ENCODE data around the gene JAK3. TPM values are rescaled to one million over a fixed set of nuclear protein-coding genes. Genes with fewer than 3 reads are reported as not detected.
"Not testable (repeated sequence)": the region's sequence is repeated elsewhere in the genome, so short reads cannot be mapped to it uniquely, and the experiment has no call there.

JAK3 gene
- total and polyA plus RNA-seq, 10 of the 15 experiments (the other 5 are each of a cell fraction or from before 2014, with no cell fraction given) = 7.8 to 67.9 (median 33.3) TPM

DNA sequence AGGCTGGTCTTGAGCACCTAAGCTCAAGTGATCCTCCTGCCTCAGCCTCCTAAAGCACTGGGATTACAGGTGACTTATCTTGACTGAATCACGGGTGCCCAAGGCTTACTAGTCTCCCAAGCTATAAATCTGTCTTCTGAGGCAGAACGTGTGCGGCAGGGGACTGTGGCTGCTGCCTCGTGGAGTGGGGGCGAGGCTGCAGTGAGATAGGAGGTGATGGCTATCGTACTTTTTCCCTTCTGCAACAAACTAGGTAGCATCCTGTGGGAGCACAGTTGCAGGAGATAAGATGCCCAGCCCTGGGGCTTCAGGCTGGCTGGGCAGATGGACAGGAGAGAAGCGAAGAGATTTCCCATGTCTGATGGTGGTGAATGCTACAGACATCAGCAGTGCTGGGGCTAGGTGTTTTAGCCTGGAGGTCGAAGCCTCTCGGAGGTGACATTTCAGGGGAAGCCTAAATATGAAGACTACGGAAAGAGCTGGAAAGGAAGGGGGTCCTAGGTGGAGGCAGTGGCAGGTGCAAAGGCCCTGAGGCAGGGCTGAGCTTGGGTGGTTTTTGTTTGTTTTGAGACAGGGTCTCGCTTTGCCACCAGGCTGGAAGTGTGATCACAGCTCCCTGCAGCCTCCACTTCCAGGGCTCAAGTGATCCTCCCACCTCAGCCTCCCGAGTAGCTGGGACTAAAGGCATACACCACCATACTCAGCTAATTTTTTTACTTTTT lies 45.5 kb downstream of the JAK3 start:
- SMC1A ChIA-PET (ENCODE audit: uncharacterized antibody, unreplicated experiment) = interaction anchor here (0.6 to 1.1 kb wide), 2 partner anchors 52 to 361 kb away, joined by 3 read pairs; no protein-coding TSS in a partner anchor
- Histone ChIP-seq H3K4me1 (ENCODE audit: control insufficient read depth, insufficient read depth, low read length) (no peaks in the 10 kb centered on the region), H3K27me3 (replicated peaks in 1 of 2; ENCODE audit: control insufficient read depth in 2 of 2, insufficient read depth in 2 of 2, low read length in 1 of 2) (no peaks in the 10 kb centered on the region; a peak in 2 of 4 replicates), H3K9me3 (replicated peaks; ENCODE audit: control insufficient read depth, insufficient read depth, low read length) (no peaks in the 10 kb centered on the region), H3K36me3 (ENCODE audit: control insufficient read depth in 2 of 2, insufficient read depth in 2 of 2, low read length in 1 of 2) (no peaks in the 10 kb centered on the region), H4K20me1 (ENCODE audit: control insufficient read depth, insufficient read depth) (no peaks in the 10 kb centered on the region), H3K79me2 (ENCODE audit: control insufficient read depth, insufficient read depth, low read length) (no peaks in the 10 kb centered on the region), H3K4me2 (ENCODE audit: control insufficient read depth, insufficient read depth) (no peak overlapping the region), H3K4me3 (no peak overlapping the region), H3K27ac (ENCODE audit: control insufficient read depth, insufficient read depth) (no peak overlapping the region), H2AFZ (ENCODE audit: control insufficient read depth, low read depth, low read length) (no peak overlapping the region), H3K9ac (ENCODE audit: control insufficient read depth, insufficient read depth, low read length) (no peak overlapping the region)
- WGBS (ENCODE audit: insufficient coverage, insufficient replicate concordance, low lambda C conversion rate, missing lambda C conversion rate) = 24% methylated on average over 12 of the region's 12 CpGs
- RAD21 ChIA-PET (ENCODE audit: unreplicated experiment) = no interaction called here
- CTCF ChIA-PET = interaction anchor here (0.9 to 1.6 kb wide), 3 partner anchors 41 to 136 kb away, joined by 3 to 5 read pairs (median 3); no protein-coding TSS in a partner anchor
- FAIRE-seq (no peak), DNase-seq (ENCODE audit: low read depth, low spot score) (no peak), ATAC-seq (no peak)
- no peak for TF ChIP-seq SRF (IDR thresholded peaks at IDR 0.05; ENCODE audit: low read depth in 2 of 2, low read length in 2 of 2)
- POLR2A ChIA-PET = interaction anchor here (0.6 kb wide), 1 partner anchor 21 kb away, joined by 4 read pairs; no protein-coding TSS in a partner anchor
- in situ Hi-C loops (cut with MboI) (no loop called here), intact Hi-C loops (cut with micrococcal nuclease; ENCODE audit: unreplicated experiment) (no loop called here)
- BruUV-seq (replicated peaks) = no TSS peak

DNA sequence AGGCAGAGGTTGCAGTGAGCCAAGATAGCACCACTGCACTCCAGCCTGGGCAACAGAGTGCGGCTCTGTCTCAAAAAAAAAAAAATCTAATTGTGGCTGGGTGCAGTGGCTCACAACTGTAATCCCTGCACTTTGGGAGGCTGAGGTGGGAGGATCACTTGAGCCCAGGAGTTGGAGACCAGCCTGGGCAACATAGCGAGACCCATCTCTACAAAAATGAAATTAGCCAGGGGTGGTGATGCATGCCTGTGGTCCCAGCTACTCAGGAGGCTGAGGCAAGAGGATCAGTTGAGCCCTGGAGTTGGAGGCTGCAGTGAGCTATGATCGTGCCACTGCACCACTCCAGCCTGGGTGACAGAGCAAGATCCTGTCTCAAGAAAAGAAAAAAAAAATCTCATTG lies 49.2 kb downstream of the JAK3 start:
- H3K9ac ChIP-seq (ENCODE audit: control insufficient read depth, insufficient read depth, low read length); H3K36me3 ChIP-seq (ENCODE audit: control insufficient read depth in 2 of 2, insufficient read depth in 2 of 2, low read length in 1 of 2); H3K9me3 ChIP-seq (replicated peaks; ENCODE audit: control insufficient read depth, insufficient read depth, low read length); BruUV-seq (replicated peaks); DNase-seq (ENCODE audit: low read depth, low spot score); H3K79me2 ChIP-seq (ENCODE audit: control insufficient read depth, insufficient read depth, low read length); ATAC-seq; in situ Hi-C loops (cut with MboI); H3K4me1 ChIP-seq (ENCODE audit: control insufficient read depth, insufficient read depth, low read length); H3K4me2 ChIP-seq (ENCODE audit: control insufficient read depth, insufficient read depth); H3K4me3 ChIP-seq; H2AFZ ChIP-seq (ENCODE audit: control insufficient read depth, low read depth, low read length); intact Hi-C loops (cut with micrococcal nuclease; ENCODE audit: unreplicated experiment); FAIRE-seq; SMC1A ChIA-PET (ENCODE audit: uncharacterized antibody, unreplicated experiment); H3K27ac ChIP-seq (ENCODE audit: control insufficient read depth, insufficient read depth); H4K20me1 ChIP-seq (ENCODE audit: control insufficient read depth, insufficient read depth); H3K27me3 ChIP-seq (replicated peaks in 1 of 2; ENCODE audit: control insufficient read depth in 2 of 2, insufficient read depth in 2 of 2, low read length in 1 of 2): not testable (repeated sequence)
- 30% methylated on average over 3 of the region's 3 CpGs for WGBS (ENCODE audit: insufficient coverage, insufficient replicate concordance, low lambda C conversion rate, missing lambda C conversion rate)
- ChIA-PET RAD21 (ENCODE audit: unreplicated experiment) (interaction anchor here (0.7 kb wide), 1 partner anchor 63 kb away, joined by 3 read pairs; no protein-coding TSS in a partner anchor), POLR2A (interaction anchor here (0.6 kb wide), 1 partner anchor 17 kb away, joined by 5 read pairs; no protein-coding TSS in a partner anchor), CTCF (interaction anchor here (1.4 kb wide), 1 partner anchor 303 kb away, joined by 3 read pairs; no protein-coding TSS in a partner anchor)

Data from GM12878 (cell line).